ENCODE measurements around the gene MRPS9. TPM values are rescaled to one million over a fixed set of nuclear protein-coding genes. Genes with fewer than 3 reads are reported as not detected.
A peak's percentile ranks its signal among the peaks of the same experiment; 100 is the strongest.

Gene MRPS9
- polyA plus RNA-seq, 1 donor from 2014 or later = 43.5 TPM

GRCh38 chr2:105144941-105145300 lies 107.1 kb downstream of the MRPS9 start:
- peaks cover 4% of the 10 kb centered on the region for H3F3A ChIP-seq (ENCODE audit: insufficient read depth, low read length, poor library complexity, severe bottlenecking)
- H3K27me3 ChIP-seq (ENCODE audit: insufficient read depth, low read depth, low read length) = no peaks in the 10 kb centered on the region

DNA sequence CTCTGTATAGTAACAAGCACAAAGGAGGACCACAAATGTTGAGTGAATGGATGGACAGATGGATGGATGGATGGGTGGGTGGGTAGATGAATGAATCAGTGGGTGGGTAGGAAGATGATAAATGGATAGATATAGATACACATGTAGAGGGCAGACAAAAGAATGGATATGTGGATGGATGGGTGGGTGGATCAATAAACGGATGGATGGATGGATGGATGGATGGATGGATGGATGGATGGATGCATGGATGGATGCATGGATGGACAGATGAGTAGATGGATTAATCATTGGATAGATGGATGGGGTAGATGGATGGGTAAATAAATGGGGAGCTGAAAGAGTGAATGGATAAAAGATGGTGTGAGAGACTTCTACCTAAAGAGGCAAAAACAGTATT lies 111.4 kb downstream of the MRPS9 start:
- H3K4me3 ChIP-seq (ENCODE audit: low read length) = no peak overlapping the region
- TF ChIP-seq EP300 (conservative IDR thresholded peaks at IDR 0.05; ENCODE audit: poor library complexity, severe bottlenecking) = no peak
- H2AFZ ChIP-seq (ENCODE audit: low read depth, low read length) = no peak overlapping the region

More at GRCh38 chr2:105144941-105145300, 107.1 kb downstream of the MRPS9 start:
- Histone ChIP-seq H4K20me1 (ENCODE audit: insufficient read depth) (no peaks in the 10 kb centered on the region), H3K9me2 (ENCODE audit: insufficient read depth, low read length) (no peaks in the 10 kb centered on the region), H3K9ac (ENCODE audit: low read length) (peak overlapping the region; percentile 77), H3K79me2 (replicated peaks; ENCODE audit: insufficient read depth, low read length) (peaks cover 16% of the 10 kb centered on the region), H3K4me2 (ENCODE audit: low read length) (peak overlapping the region; percentile 90), H3K27ac (ENCODE audit: low read length) (no peak overlapping the region), H2AFZ (ENCODE audit: low read depth, low read length) (no peak overlapping the region), H3K4me3 (ENCODE audit: low read length) (peak overlapping the region; percentile 82), H3K36me3 (ENCODE audit: insufficient read depth, low read length) (peaks cover 9% of the 10 kb centered on the region), H3K9me3 (ENCODE audit: low read length) (no peaks in the 10 kb centered on the region)
- TF ChIP-seq, protein P1, sequence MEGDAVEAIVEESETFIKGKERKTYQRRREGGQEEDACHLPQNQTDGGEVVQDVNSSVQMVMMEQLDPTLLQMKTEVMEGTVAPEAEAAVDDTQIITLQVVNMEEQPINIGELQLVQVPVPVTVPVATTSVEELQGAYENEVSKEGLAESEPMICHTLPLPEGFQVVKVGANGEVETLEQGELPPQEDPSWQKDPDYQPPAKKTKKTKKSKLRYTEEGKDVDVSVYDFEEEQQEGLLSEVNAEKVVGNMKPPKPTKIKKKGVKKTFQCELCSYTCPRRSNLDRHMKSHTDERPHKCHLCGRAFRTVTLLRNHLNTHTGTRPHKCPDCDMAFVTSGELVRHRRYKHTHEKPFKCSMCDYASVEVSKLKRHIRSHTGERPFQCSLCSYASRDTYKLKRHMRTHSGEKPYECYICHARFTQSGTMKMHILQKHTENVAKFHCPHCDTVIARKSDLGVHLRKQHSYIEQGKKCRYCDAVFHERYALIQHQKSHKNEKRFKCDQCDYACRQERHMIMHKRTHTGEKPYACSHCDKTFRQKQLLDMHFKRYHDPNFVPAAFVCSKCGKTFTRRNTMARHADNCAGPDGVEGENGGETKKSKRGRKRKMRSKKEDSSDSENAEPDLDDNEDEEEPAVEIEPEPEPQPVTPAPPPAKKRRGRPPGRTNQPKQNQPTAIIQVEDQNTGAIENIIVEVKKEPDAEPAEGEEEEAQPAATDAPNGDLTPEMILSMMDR (IDR thresholded peaks at IDR 0.05; ENCODE audit: poor library complexity, severe bottlenecking) = no peak
- no peak for TF ChIP-seq SMC3 (conservative IDR thresholded peaks at IDR 0.05; ENCODE audit: poor library complexity)
- TF ChIP-seq, protein P2, sequence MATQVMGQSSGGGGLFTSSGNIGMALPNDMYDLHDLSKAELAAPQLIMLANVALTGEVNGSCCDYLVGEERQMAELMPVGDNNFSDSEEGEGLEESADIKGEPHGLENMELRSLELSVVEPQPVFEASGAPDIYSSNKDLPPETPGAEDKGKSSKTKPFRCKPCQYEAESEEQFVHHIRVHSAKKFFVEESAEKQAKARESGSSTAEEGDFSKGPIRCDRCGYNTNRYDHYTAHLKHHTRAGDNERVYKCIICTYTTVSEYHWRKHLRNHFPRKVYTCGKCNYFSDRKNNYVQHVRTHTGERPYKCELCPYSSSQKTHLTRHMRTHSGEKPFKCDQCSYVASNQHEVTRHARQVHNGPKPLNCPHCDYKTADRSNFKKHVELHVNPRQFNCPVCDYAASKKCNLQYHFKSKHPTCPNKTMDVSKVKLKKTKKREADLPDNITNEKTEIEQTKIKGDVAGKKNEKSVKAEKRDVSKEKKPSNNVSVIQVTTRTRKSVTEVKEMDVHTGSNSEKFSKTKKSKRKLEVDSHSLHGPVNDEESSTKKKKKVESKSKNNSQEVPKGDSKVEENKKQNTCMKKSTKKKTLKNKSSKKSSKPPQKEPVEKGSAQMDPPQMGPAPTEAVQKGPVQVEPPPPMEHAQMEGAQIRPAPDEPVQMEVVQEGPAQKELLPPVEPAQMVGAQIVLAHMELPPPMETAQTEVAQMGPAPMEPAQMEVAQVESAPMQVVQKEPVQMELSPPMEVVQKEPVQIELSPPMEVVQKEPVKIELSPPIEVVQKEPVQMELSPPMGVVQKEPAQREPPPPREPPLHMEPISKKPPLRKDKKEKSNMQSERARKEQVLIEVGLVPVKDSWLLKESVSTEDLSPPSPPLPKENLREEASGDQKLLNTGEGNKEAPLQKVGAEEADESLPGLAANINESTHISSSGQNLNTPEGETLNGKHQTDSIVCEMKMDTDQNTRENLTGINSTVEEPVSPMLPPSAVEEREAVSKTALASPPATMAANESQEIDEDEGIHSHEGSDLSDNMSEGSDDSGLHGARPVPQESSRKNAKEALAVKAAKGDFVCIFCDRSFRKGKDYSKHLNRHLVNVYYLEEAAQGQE (IDR thresholded peaks at IDR 0.05; ENCODE audit: borderline replicate concordance) = no peak
- no peak for TF ChIP-seq RAD21 (conservative IDR thresholded peaks at IDR 0.05)
- no peak for TF ChIP-seq EZH2 (IDR thresholded peaks at IDR 0.05; ENCODE audit: borderline replicate concordance, insufficient read depth, low read length, poor library complexity, severe bottlenecking)
- TF ChIP-seq EP300 (conservative IDR thresholded peaks at IDR 0.05; ENCODE audit: poor library complexity, severe bottlenecking) = no peak
- TF ChIP-seq MXI1 (conservative IDR thresholded peaks at IDR 0.05; ENCODE audit: poor library complexity, severe bottlenecking) = no peak
- no peak for TF ChIP-seq POLR2AphosphoS5 (IDR thresholded peaks at IDR 0.05)
- no peak for TF ChIP-seq TAF1 (IDR thresholded peaks at IDR 0.05; ENCODE audit: low read depth)

More for the DNA sequence above, 111.4 kb downstream of the MRPS9 start:
- Histone ChIP-seq H3K4me2 (ENCODE audit: low read length) (no peak overlapping the region), H3K9me3 (ENCODE audit: low read length) (no peaks in the 10 kb centered on the region), H3K27ac (ENCODE audit: low read length) (no peak overlapping the region), H3K27me3 (ENCODE audit: insufficient read depth, low read depth, low read length) (no peaks in the 10 kb centered on the region), H3F3A (ENCODE audit: insufficient read depth, low read length, poor library complexity, severe bottlenecking) (peaks cover 4% of the 10 kb centered on the region), H3K9me2 (ENCODE audit: insufficient read depth, low read length) (no peaks in the 10 kb centered on the region), H3K9ac (ENCODE audit: low read length) (no peak overlapping the region), H3K36me3 (ENCODE audit: insufficient read depth, low read length) (peaks cover 9% of the 10 kb centered on the region), H3K79me2 (replicated peaks; ENCODE audit: insufficient read depth, low read length) (peaks cover 16% of the 10 kb centered on the region), H4K20me1 (ENCODE audit: insufficient read depth) (no peaks in the 10 kb centered on the region)

Other genes starting within 250 kb of the MRPS9 start
- gene POU3F3, start 184.0 kb upstream of the MRPS9 start, polyA plus RNA-seq = 69.3 and 72.0 TPM in 2 replicates
- 4.1 and 6.8 TPM in 2 replicates for gene GPR45, start 203.7 kb downstream of the MRPS9 start, polyA plus RNA-seq

All from neural cell (in vitro differentiated cells).